IMR-90 (cell line): ENCODE measurements around the gene TMTC2. TPM values are rescaled to one million over a fixed set of nuclear protein-coding genes. Genes with fewer than 3 reads are reported as not detected.

Source experiments
- ATAC-seq: fragments of 200-7000 bp; cut with Tn5 transposase; 2 replicates; pipeline ENCODE4 v1.9.1; 2020; ENCODE audit warnings: low read depth, mild to moderate bottlenecking, moderate library complexity
- BruUV-seq: library from RNA; stranded (reverse); fragments of 400-500 nt; replicated peaks from 2 replicates; lab custom pipeline; 2021; lab: Mats Ljungman, UMichigan
- CTCF ChIA-PET: fragments of 300-600 bp; formaldehyde crosslinking; extraction: SDS; loops from one replicate; lab custom pipeline; 2021; ENCODE audit warnings: antibody characterized with exemption; lab: Yijun Ruan, JAX
- POLR2A ChIA-PET: fragments of 300-600 bp; sonication (Branson Sonifier 250); formaldehyde crosslinking; loops from one replicate; lab custom pipeline; 2022; ENCODE audit warnings: antibody characterized with exemption; ENCODE audit not compliant: unreplicated experiment; lab: Charles Lee
- DNase-seq: peaks from one replicate; pipeline ENCODE4 v3.0.0; 2013
- H2AFZ ChIP-seq: replicated peaks from 2 replicates; pipeline ENCODE3; 2013; ENCODE audit warnings: low read length, mild to moderate bottlenecking; ENCODE audit not compliant: poor library complexity
- H2AK5ac ChIP-seq: 2 replicates; pipeline ENCODE4 v1.6.1; 2013; ENCODE audit warnings: low read depth, low read length, inconsistent platforms
- H2AK9ac ChIP-seq: replicated peaks from 2 replicates; pipeline ENCODE3; 2013; ENCODE audit warnings: mild to moderate bottlenecking, low read depth, low read length, moderate library complexity; ENCODE audit not compliant: poor library complexity
- H2BK120ac ChIP-seq: 2 replicates; pipeline ENCODE4 v1.6.1; 2013; ENCODE audit warnings: low read depth, low read length, inconsistent platforms
- H2BK15ac ChIP-seq: 3 replicates; pipeline ENCODE4 v1.6.1; 2013; ENCODE audit warnings: low read depth, low read length, inconsistent platforms
- H2BK20ac ChIP-seq: 2 replicates; pipeline ENCODE4 v1.6.1; 2013; ENCODE audit warnings: low read depth, mild to moderate bottlenecking, inconsistent platforms, low read length, moderate library complexity
- H2BK5ac ChIP-seq: 2 replicates; pipeline ENCODE4 v1.6.1; 2013; ENCODE audit warnings: mild to moderate bottlenecking, low read depth, low read length, inconsistent platforms; ENCODE audit not compliant: poor library complexity, severe bottlenecking
- H3K14ac ChIP-seq: replicated peaks from 2 replicates; pipeline ENCODE4 v1.6.1; 2013; ENCODE audit warnings: low read depth, low read length, inconsistent platforms
- H3K18ac ChIP-seq: 2 replicates; pipeline ENCODE4 v1.6.1; 2013; ENCODE audit warnings: low read depth, low read length, control low read depth
- H3K23ac ChIP-seq: 2 replicates; pipeline ENCODE4 v1.6.1; 2013; ENCODE audit warnings: low read depth, low read length, inconsistent platforms
- H3K27ac ChIP-seq: 2 replicates; pipeline ENCODE4 v1.5.1; 2013; ENCODE audit warnings: mild to moderate bottlenecking, control low read depth, low read length; ENCODE audit not compliant: insufficient read depth
- H3K27me3 ChIP-seq: 2 replicates; pipeline ENCODE4 v1.6.1; 2013; ENCODE audit warnings: low read length; ENCODE audit not compliant: control insufficient read depth, insufficient read depth
- H3K36me3 ChIP-seq: 2 replicates; pipeline ENCODE4 v1.6.1; 2013; ENCODE audit warnings: low read length, mixed read lengths; ENCODE audit not compliant: control insufficient read depth, insufficient read depth
- H3K4ac ChIP-seq: 2 replicates; pipeline ENCODE4 v1.6.1; 2013; ENCODE audit warnings: low read depth, low read length, inconsistent platforms
- H3K4me1 ChIP-seq: 2 replicates; pipeline ENCODE4 v1.6.1; 2013; ENCODE audit warnings: low read length, mixed read lengths; ENCODE audit not compliant: control insufficient read depth, insufficient read depth
- H3K4me2 ChIP-seq: 2 replicates; pipeline ENCODE4 v1.6.1; 2013; ENCODE audit warnings: low read depth, mild to moderate bottlenecking, control low read depth, low read length, moderate library complexity
- H3K4me3 ChIP-seq: 2 replicates; pipeline ENCODE4 v1.5.1; 2013; ENCODE audit warnings: low read depth, mild to moderate bottlenecking, control low read depth, low read length, moderate library complexity; ENCODE audit not compliant: insufficient read depth
- H3K56ac ChIP-seq: 2 replicates; pipeline ENCODE4 v1.6.1; 2013; ENCODE audit warnings: low read length, inconsistent platforms; ENCODE audit not compliant: insufficient read depth; ENCODE audit errors: extremely low read depth
- H3K79me1 ChIP-seq, 2 experiments: 2 replicates each; pipeline ENCODE4 v1.6.1; 2013; ENCODE audit warnings: low read length in 2 of 2, inconsistent platforms in 1 of 2, low read depth in 1 of 2
- H3K9ac ChIP-seq: 2 replicates; pipeline ENCODE4 v1.6.1; 2013; ENCODE audit warnings: low read depth, low read length, control low read depth
- H3K9me1 ChIP-seq: 2 replicates; pipeline ENCODE4 v1.6.1; 2013; ENCODE audit warnings: low read length, inconsistent platforms; ENCODE audit not compliant: insufficient read depth
- H3K9me3 ChIP-seq: 2 replicates; pipeline ENCODE4 v1.6.1; 2013; ENCODE audit warnings: low read length; ENCODE audit not compliant: control insufficient read depth, insufficient read depth
- H4K20me1 ChIP-seq: 2 replicates; pipeline ENCODE4 v1.6.1; 2013; ENCODE audit warnings: low read length, inconsistent platforms; ENCODE audit not compliant: insufficient read depth
- H4K5ac ChIP-seq: 2 replicates; pipeline ENCODE4 v1.6.1; 2013; ENCODE audit warnings: mild to moderate bottlenecking, low read depth, low read length, control low read depth
- H4K8ac ChIP-seq, 2 experiments: 2 replicates each; pipeline ENCODE4 v1.6.1; 2013; ENCODE audit warnings: low read depth in 2 of 2, low read length in 2 of 2, control low read depth in 1 of 2, inconsistent platforms in 1 of 2
- H4K91ac ChIP-seq: 2 replicates; pipeline ENCODE4 v1.6.1; 2013; ENCODE audit warnings: low read depth, low read length, inconsistent platforms; ENCODE audit not compliant: insufficient read depth
- BHLHE40 ChIP-seq: fragments of 150-350 bp; IDR thresholded peaks from 2 replicates; pipeline ENCODE4 v1.6.1; 2016; ENCODE audit warnings: mild to moderate bottlenecking, low read depth, low read length
- CEBPB ChIP-seq: IDR thresholded peaks from 2 replicates; pipeline ENCODE4 v1.6.1; 2012; ENCODE audit warnings: low read depth, low read length, improper control_type of control experiment
- CHD1 ChIP-seq: IDR thresholded peaks from 2 replicates; pipeline ENCODE4 v1.6.1; 2012; ENCODE audit warnings: low read depth, low read length, improper control_type of control experiment
- CTCF ChIP-seq: conservative IDR thresholded peaks from 2 replicates; pipeline ENCODE4 v1.5.1; 2012; ENCODE audit warnings: mild to moderate bottlenecking, low read depth, low read length, improper control_type of control experiment
- FOS ChIP-seq: fragments of 150-350 bp; IDR thresholded peaks from 2 replicates; pipeline ENCODE4 v1.6.1; 2016; ENCODE audit warnings: low read depth, low read length
- MAFK ChIP-seq: IDR thresholded peaks from 2 replicates; pipeline ENCODE4 v1.6.1; 2012; ENCODE audit warnings: low read depth, low read length, improper control_type of control experiment
- MXI1 ChIP-seq: IDR thresholded peaks from 2 replicates; pipeline ENCODE4 v1.6.1; 2012; ENCODE audit warnings: low read depth, mild to moderate bottlenecking, low read length, moderate library complexity, borderline replicate concordance
- NFE2L2 ChIP-seq: fragments of 150-350 bp; IDR thresholded peaks from 2 replicates; pipeline ENCODE4 v1.6.1; 2016; ENCODE audit warnings: low read depth, mild to moderate bottlenecking, low read length
- POLR2A ChIP-seq: IDR thresholded peaks from 2 replicates; pipeline ENCODE4 v1.6.1; 2012; ENCODE audit warnings: mild to moderate bottlenecking, low read depth, low read length
- RCOR1 ChIP-seq: IDR thresholded peaks from 2 replicates; pipeline ENCODE4 v1.6.1; 2012; ENCODE audit warnings: mild to moderate bottlenecking, low read length, improper control_type of control experiment; ENCODE audit not compliant: insufficient replicate concordance
- RFX5 ChIP-seq: IDR thresholded peaks from 2 replicates; pipeline ENCODE4 v1.8.0; 2012; ENCODE audit warnings: low read depth, mild to moderate bottlenecking, low read length, moderate library complexity
- SMC3 ChIP-seq: fragments of 150-350 bp; IDR thresholded peaks from 2 replicates; pipeline ENCODE4 v1.6.1; 2016; ENCODE audit warnings: low read depth, mild to moderate bottlenecking, antibody characterized with exemption, low read length, moderate library complexity
- WGBS, 2 experiments: methylation state at CpG; one replicate each; pipeline versions ENCODE4 v1.1.5 to v1.1.7; 2013; ENCODE audit warnings: missing lambda C conversion rate in 2 of 2; ENCODE audit not compliant: insufficient read length in 1 of 2; ENCODE audit errors: extremely low coverage in 2 of 2; 5-methylcytosine and 5-hydroxymethylcytosine counted together
- dilution Hi-C: fragments of 300-500 bp; cut with HindIII; formaldehyde crosslinking; loops from one replicate; pipeline ENCODE4 v1.14.3; 2018; ENCODE audit warnings: low sequenced_read_pairs; ENCODE audit not compliant: unreplicated experiment
- in situ Hi-C: fragments of 300-500 bp; cut with MboI; formaldehyde crosslinking; loops from 3 replicates; pipeline ENCODE4 v1.14.3; 2019; ENCODE audit warnings: low sequenced_read_pairs, inconsistent platforms, mixed read lengths
- intact Hi-C: fragments of 100-400 bp; cut with micrococcal nuclease; formaldehyde crosslinking; loops from 2 replicates; pipeline ENCODE4 v1.10.0; 2022
- polyA plus RNA-seq, 3 experiments: library from polyadenylated mRNA; depleted of rRNA; stranded (reverse); fragments of >200 nt; gene quantifications; 2 replicates each; pipeline ENCODE4 v1.2.3, GENCODE V29; 2012; ENCODE audit warnings: low replicate concordance in 1 of 3
- total RNA-seq: library from RNA; depleted of rRNA; stranded (reverse); fragments of >200 nt; gene quantifications from 2 replicates; pipeline ENCODE4 v1.2.3, GENCODE V29; 2012
- TF ChIP-seq, protein P1 (sequence below): fragments of 150-350 bp; IDR thresholded peaks from 2 replicates; pipeline ENCODE4 v1.6.1; 2017; ENCODE audit warnings: mild to moderate bottlenecking, antibody characterized with exemption, low read length, low read depth

TMTC2 gene
- total and polyA plus RNA-seq, 2 of the 4 experiments (the other 2 are of a cell fraction) = 0.56 to 1.4 TPM

GRCh38 chr12:83149987-83150386 lies 463.3 kb downstream of the TMTC2 start:
- H3K4me3 ChIP-seq = no peak overlapping the region
- no peak for DNase-seq
- in situ Hi-C loops = no loop called here
- H3K4me1 ChIP-seq = no peaks in the 10 kb centered on the region
- H3K9ac ChIP-seq = no peak overlapping the region
- H4K20me1 ChIP-seq = no peaks in the 10 kb centered on the region
- ChIA-PET CTCF (no interaction called here), POLR2A (no interaction called here)
- H3K4me2 ChIP-seq = no peak overlapping the region
- H3K9me1 ChIP-seq = no peaks in the 10 kb centered on the region
- no peak overlapping the region for H4K5ac ChIP-seq
- H2AK9ac ChIP-seq = no peak overlapping the region
- no TSS peak for BruUV-seq
- no peaks in the 10 kb centered on the region for H3K79me1 ChIP-seq
- TF ChIP-seq FOS (no peak), RCOR1 (no peak), MAFK (no peak), NFE2L2 (no peak), CTCF (no peak), CHD1 (no peak), RFX5 (no peak), SMC3 (no peak), CEBPB (no peak), MXI1 (no peak), POLR2A (no peak), BHLHE40 (no peak)
- TF ChIP-seq, protein P1, sequence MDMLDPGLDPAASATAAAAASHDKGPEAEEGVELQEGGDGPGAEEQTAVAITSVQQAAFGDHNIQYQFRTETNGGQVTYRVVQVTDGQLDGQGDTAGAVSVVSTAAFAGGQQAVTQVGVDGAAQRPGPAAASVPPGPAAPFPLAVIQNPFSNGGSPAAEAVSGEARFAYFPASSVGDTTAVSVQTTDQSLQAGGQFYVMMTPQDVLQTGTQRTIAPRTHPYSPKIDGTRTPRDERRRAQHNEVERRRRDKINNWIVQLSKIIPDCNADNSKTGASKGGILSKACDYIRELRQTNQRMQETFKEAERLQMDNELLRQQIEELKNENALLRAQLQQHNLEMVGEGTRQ = no peak
- H3K36me3 ChIP-seq = no peaks in the 10 kb centered on the region
- H3K27me3 ChIP-seq = no peaks in the 10 kb centered on the region
- no peak overlapping the region for H3K23ac ChIP-seq
- no peak for ATAC-seq
- no peak overlapping the region for H4K91ac ChIP-seq
- dilution Hi-C loops = no loop called here
- no peak overlapping the region for H3K4ac ChIP-seq
- H2BK20ac ChIP-seq = no peak overlapping the region
- no CpG with 5 or more reads among the region's 3 CpGs for WGBS, 2 experiments
- no peak overlapping the region for H4K8ac ChIP-seq
- intact Hi-C loops = no loop called here
- no peak overlapping the region for H3K56ac ChIP-seq
- H2AFZ ChIP-seq = no peak overlapping the region
- H2AK5ac ChIP-seq = no peak overlapping the region
- H3K14ac ChIP-seq = no peak overlapping the region
- no peak overlapping the region for H3K18ac ChIP-seq
- no peak overlapping the region for H2BK5ac ChIP-seq
- H3K9me3 ChIP-seq = peaks cover 3% of the 10 kb centered on the region; the same call in 1 of the 2 replicates
- H2BK120ac ChIP-seq = no peak overlapping the region
- H2BK15ac ChIP-seq = no peak overlapping the region
- no peak overlapping the region for H3K27ac ChIP-seq
